Glomerular visceral epithelial cell (primary cell): ENCODE results near the gene VWA1.
A peak's percentile ranks its signal among the peaks of the same experiment; 100 is the strongest.
"Not testable (repeated sequence)": the region's sequence is repeated elsewhere in the genome, so short reads cannot be mapped to it uniquely, and the experiment has no call there.

ENCODE experiments used
- DNase-seq: peaks from one replicate; pipeline ENCODE4 v3.0.0-alpha.2; 2016; ENCODE audit errors: extremely low spot score

The VWA1 gene

DNA sequence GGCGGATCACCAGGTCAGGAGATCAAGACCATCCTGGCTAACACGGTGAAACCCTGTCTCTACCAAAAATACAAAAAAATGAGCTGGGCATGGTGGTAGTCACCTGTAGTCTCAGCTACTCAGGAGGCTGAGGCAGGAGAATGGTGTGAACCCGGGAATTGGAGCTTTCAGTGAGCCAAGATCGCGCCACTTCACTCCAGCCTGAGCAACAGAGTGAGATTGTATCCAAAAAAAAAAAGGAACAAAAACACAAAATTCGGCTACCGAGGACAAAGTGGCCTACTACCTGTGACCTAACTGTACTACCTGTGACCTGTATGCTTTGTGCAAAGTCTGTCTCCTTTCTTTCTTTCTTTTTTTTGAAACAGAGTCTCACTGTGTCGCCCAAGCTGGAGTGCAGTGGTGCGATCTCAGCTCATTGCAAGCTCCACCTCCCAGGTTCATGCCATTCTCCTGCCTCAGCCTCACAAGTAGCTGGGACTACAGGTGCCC is 32.5 kb upstream of the VWA1 start:
- DNase-seq, result not testable (repeated sequence)

DNA sequence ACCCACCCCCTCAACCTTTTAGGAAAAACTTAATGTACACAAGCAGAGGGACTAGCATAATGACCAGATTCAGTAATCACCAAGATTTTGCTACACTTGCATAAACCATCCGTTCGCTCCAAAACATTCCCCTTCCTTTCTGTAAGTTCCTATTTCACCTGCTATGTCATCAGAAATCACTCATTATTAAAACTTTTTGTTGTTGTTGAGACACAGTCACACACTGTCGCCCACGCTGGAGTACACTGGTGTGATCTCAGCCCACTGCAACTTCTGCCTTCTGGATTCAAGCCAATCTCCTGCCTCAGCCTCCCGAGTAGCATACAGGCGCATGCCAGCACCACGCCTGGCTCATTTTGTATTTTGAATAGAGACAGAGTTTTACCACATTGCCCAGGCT is 31.8 kb upstream of the VWA1 start:
- no peak for DNase-seq

DNA sequence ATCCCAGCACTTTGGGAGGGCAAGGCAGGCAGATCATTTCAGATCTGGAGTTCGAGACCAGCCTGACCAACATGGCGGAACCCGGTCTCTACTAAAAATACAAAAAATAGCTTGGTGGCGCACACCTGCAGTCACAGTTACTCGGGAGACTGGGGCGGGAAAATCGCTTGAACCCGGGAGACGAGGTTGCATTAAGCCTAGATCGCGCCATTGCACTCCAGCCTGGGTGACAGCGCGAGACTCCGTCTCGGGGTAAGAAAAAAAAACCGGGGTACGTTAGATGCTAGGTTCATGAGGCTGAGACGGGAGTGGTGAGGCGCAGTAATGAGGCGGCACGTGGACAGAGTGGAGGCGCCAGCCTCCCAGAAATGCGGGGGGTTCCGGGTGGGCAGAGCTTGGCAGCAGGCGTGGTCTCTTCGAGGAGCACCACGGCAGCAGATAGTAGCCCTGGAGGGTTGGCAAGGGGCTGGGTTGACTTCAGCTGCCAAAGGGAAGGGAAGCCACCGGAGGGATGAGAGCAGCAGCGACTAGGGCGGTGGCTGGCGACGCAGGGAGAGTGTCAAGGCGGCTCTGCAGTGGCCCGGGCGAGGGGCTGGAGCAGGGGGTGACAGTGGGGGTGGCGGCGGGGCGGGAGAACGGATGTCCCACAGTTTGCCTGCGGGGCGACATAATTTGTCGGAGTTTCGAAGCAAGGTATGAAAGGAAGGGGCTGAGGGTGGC is 29.2 kb upstream of the VWA1 start:
- DNase-seq, result no peak

DNA sequence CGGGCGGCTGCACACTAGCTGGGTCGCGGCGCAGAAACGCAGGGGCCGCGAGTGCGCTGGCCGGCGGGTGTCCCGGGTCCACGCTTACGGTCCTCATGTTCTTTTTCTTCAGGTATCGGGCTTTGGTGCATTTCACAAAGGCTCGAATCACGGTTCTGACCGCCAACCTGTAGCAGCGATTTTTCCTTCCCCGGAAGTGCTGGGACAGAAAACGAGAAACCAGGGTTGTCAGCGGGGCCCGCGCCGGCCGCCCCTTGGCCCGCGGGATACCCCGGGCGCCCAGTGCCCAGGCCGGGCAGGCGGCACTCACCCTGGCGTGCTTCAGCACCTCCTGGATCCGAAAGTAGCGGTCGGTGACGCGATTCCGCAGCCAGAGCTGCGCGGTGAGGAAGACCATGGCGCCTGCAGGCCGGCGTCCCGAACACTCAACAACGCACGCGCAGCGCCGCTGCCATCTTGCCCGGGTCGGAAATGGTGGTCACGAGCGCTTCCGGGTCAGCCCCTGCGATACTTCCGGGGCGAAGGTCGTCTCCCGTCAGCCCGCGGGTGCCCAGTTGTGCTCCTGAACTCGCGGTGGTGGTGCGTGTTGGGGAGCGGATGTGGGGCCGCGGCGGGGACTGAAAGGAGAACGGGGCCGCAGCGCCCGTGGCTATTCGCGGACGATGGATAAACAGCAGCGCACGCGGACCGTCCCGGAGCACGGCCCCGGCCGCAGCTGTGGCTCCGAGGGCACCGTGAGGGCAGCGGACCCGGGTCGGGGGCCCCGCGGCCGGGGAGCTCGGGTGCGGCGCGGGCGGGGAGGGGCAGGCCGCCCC is 28.5 kb upstream of the VWA1 start, which contains the start of gene MRPL20:
MRPL20 (minus strand) TSS at position 473 of the 815 bp plus-strand sequence; CDS start at position 397, 76 bp downstream.
- peak; percentile 87 for DNase-seq

DNA sequence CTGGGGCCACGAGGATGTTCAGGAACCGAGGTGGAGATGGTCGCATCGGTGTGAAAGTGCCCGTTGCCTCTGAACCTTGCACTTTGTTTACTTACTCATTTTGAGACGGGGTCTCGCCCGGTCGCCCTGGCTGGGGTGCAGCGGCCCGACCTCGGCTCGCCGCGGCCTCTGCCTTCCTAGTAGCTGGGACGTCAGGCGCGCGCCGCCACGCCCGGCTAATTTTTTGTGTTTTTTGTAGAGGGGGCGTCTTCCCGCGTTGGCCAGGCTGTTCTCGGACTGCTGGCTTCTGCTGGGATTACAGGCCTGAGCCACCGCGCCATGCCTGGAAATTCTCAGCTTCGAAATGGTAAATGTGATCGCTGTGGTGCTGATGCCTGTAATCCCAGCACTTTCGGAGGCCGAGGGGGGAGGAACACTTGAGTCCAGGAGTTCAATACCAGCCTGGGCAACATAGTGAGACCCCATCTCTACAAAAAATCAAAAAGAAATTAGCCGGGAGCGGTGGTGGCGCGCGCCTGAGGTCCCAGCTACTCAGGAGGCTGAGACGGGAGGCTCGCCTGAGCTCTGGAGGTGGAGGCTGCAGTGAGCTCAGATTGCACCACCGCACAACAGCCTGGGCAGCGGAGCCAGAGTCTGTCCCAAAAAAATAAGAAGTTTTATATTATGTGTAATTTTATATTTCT is 27.7 kb upstream of the VWA1 start:
- peak; percentile 48 for DNase-seq

DNA sequence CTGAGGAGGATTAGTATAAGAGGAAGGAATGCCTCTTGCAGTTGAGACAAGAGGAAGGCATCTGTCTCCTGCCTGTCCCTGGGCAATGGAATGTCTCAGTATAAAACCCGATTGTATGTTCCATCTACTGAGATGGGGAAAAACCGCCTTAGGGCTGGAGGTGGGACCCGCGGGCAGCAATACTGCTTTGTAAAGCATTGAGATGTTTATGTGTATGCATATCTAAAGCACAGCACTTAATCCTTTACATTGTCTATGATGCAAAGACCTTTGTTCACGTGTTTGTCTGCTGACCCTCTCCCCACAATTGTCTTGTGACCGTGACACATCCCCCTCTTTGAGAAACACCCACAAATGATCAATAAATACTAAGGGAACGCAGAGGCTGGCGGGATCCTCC is 25.3 kb upstream of the VWA1 start:
- not testable (repeated sequence) for DNase-seq

DNA sequence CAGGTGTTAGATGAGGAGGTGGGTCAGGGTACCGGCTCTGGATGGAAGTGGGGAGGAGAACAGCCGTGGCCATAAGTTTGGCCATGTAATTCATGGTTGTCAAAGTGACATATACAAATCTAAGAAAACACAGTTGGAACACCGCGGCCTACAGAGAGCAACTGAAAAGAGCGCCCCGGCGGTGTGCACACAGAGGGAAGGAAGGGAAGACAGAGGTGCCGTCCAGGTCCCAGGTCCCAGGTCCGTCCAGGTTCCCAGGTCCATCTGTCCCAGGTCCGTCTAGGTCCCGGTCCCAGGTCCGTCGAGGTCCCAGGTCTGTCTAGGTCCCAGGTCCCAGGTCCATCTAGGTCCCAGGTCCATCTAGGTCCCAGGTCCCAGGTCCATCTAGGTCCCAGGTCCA is 23.9 kb upstream of the VWA1 start:
- no peak for DNase-seq

DNA sequence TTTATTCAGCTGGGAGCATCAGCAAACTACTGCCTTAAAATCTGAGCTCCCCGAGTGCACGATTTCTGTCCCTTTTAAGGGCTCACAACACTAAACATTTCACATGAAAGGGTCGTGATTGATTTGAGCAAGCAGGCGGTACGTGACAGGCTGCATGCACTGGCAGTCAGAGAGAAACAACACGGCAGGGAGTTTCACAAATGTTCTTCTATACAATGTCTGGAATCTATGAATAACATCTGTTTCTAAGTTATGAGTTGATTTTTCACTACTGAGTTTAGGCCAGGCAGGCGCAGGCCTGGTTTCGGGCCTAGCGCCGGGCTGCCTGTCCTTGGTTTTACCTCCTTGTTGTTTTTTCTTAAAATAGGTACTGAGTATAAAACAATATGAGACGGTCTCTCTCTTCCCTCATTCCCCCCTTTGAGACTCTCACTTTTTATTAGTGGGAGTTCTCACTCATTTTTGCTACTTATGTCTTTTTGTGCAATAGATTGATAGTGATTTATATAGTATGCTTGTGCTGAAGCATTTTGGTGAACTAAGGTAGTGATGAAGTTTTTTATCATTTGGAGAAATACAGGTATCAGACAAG is 23.1 kb upstream of the VWA1 start:
- DNase-seq, result not testable (repeated sequence)

DNA sequence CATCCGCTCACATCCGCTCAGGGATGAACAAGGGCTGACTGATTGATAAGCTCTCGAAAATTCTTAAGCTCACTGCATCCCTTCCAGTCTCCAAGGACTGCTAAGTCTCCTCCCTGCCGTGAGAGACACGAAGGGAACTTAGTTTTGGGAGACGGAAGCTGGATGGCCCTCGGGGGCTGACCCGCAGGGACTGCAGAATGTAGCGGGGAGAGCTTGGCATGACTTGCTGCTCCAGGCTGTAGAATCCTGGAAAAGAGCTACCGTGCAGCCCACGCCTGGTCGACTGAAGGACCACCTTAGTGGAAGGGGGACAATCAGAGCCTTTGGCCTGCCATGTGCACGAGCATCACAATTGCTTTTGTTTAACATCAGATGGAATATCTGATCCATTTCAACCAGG is 19.7 kb upstream of the VWA1 start:
- no peak for DNase-seq

DNA sequence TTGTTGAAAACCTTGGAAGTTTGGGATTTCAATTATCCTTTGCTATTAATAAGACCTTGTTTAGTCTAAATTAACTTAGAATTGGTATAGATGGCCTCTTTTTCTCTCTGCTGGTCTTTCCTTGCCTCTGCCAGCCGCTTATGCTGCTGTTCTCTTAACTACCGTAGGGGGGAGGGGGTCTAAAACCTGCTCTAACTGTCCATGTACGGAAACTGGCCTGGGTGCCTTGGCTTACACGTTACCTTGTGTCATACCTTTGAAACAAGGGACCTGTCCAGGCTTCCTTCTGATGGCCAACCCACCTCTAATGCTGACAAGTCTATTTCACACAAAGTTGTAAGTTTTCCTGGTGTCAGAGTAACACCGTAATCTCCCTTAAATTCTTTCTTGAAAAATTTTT is 18.1 kb upstream of the VWA1 start:
- DNase-seq, result not testable (repeated sequence)

DNA sequence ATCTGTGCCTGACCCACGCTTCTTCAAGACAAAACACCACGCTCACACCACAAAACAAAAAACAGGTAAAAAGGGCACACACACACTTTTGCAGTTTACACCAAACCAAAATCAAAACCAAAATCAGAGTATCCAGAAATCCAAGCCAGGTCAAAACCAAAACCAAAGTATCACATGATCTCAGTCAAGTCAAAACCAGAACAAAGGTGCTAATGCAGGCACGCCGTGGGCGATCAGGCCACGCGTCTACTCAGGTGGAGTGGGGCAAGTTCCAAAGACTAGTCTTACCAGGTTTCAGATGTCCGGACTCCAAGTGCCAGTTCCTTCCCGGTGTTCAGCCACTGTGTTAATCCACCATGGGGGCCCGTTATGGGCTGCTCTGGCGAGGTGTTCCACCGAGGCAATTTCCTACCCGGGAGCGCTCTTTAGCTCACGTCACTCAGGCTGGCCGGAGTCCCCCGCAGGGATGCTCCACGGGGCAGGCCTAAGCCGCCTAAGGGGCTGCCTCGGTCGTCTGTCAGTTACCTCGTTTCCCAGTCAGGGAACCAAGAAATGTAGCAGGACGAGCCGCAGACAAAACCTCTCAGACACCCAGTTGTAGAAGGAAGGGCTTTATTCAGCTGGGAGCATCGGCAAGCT is 17.5 kb upstream of the VWA1 start:
- not testable (repeated sequence) for DNase-seq

DNA sequence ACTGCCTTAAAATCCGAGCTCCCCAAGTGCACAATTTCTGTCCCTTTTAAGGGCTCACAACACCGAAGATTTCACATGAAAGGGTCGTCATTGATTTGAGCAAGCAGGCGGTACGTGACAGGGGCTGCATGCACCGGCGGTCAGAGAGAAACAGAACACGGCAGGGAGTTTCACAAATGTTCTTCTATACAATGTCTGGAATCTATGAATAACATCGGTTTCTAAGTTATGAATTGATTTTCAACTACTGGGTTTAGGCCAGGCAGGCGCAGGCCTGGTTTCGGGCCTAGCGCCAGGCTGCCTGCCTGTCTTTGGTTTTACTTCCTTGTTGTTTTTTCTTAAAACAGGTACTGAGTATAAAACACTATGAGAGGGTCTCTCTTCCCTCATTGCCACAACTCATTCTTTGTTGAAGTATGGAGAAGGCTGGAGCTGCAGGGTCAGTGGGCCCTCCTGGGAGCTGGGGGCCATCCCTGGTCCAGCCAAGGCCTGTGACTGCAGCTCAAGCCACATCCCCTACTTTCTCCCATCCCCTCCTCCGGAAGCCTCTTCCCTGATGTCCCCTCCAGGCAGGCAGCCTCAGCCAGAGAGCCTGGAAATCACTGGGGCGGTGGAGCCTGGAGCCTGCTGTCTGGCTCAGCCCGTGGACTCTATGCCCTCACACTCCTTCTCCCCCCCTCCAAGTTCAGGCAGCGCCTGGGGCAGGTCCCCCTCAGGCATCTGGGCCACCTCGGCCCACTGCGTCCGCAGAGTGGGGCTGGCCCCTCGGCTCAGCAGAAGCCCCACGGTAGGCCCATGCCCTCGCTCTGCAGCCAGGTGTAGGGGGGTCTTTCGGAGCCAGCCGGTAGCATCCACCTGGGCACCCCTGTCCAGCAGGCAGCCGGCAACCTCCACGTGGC is 16.8 kb upstream of the VWA1 start:
- DNase-seq, result no peak

DNA sequence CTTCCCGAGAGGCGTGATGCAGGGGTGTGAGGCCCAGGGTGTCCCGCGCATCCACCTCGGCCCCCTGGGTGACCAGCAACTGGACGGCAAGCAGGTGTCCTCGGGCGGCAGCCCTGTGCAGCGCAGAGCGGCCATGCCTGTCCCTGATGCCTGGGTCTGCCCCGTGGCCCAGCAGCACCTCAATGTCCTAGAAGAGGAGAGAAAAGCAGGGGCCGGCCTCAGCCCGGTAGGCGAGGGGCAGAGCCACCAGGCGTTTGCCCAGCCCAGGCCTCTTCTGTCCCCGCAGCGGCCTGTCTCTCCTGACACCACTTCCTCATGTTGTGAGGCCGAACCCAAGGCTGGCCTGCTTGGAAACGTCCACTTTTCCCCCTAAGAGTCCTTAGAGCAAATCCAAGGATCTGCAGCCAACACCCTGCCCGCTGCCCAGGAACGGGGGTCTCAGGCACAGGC is 16.1 kb upstream of the VWA1 start:
- DNase-seq, result no peak

DNA sequence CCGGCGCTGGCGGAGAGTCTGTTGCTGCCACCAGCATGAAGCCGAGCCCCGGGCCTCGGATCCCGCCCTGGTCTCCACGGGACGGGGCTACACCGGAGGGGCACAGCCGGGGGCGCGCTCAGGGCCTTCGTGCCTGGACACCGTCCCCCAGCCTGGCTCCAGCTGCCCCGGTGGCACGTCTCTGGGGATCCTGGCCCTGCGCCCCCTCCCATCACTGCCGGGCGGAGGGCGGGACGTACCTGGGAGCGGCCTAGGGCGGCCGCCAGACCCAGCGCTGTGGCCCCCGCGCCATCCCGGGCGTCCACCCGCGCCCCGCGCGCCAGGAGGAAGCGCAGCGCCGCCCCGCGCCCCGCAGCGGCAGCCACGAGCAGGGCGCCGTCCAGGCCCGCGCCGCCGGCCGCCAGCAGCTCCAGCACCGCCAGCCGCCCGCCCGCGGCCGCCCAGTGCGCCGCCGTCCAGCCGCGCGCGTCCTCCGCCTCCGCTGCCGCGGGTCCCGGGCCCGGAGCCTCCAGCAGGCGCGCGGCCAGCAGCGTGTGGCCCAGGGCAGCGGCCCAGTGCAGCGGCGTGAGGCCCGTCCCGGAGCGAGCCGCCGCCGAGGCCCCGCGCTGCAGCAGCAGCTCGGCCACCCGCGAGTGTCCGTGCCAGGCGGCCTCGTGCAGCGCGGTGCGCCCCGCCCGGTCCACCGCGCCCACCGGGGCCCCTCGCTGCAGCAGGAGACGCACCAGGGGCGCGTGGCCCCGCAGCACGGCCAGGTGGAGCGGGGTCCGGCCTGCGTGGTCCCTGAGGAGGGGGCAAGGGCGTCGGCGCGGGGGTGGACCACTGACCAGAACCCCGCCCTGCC is 15.5 kb upstream of the VWA1 start:
- DNase-seq, result no peak

DNA sequence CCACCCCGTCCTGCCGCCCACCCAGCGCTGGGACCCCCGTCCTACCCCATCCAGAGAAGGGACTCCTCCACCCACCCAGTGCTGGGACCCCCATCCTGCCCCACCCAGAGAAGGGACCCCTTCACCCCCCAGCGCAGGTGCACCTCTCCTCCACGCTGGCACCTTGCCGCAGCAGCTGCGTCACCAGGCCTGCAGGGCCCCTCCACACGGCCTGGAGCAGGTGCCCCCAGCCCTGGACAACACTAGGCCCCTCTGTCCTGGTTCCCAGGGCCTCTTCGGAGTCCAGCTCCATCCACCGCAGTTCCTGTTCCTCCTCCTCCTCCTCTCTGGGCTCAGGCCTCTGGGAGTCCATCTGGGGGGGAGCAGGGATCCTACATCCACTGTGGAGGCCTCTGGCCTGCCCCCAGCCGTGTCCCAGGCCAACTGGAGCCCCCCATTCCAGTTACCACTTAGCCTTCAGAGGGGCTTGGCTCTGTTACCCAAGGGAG is 14.8 kb upstream of the VWA1 start:
- no peak for DNase-seq

DNA sequence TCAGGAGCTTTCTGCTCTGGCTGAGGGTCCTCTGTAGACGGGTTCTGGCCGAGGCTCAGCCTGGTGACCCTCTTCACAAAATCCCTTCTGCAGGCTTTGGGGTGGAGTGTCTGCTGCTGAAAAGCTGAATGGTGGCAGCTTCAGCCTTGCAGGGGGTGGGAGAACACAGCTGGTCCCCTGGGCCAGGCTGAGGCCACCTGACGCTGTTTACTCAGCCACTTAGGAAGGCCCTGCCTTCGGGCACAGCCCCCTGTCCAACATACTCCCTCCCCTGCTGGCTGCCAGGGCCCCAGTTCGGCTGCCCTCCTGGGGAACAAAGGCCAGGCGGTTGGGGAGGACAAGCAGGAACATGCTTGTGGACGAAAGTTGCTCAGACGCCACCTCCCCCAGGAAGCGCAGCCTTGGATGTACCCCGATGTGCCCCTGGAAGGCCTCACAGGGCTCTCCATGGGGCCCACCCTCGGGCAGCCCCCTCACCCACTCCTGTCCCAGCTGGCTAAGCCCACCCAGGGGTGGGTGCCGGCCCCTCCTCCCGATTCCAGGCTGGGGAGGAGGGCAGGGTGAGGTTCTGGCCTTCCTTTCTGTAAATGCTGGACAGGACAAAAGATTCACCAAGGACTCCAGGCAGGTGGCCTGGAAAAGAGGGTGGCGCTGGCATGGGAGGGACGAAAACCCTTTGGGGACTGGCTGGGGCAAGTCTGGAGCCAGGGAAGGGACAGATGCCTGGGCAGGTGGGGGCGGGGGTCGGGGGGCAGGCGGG is 14.2 kb upstream of the VWA1 start, which contains the start of gene ANKRD65:
ANKRD65 (minus strand) TSS at position 130 of the 760 bp plus-strand sequence. CDS start 271 bp downstream, outside the sequence.
- DNase-seq, result no peak

DNA sequence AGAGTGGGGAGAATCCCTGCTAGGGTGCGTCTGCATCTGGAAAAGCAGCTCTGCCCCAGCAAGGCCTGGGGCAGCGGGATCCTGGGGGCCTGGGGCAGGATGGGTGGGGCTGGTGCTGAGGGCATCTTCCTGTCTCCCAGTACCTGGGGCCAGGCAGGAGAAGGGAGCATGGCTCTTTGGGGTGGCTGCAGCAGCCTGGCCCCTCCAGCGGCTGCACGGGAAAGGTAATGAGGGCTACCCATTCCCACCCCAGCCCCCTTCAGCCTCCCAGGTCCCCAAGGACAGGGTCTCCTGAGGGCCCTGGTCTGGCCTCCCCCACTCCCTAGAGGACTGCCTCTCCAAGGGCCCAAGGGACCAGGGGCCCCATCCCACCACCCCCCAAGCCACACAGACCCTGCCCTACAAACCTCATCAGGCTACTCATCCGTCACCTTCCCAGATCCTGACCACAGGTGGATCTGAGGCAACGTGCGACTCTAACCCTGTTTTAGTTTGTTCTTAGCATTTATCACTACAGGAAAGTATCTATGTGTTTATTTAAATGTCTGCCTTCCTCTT is 13.5 kb upstream of the VWA1 start:
- DNase-seq, result no peak
